Measurements from ENCODE around the gene SPATA17.
"Not testable (repeated sequence)": the region's sequence is repeated elsewhere in the genome, so short reads cannot be mapped to it uniquely, and the experiment has no call there.

SPATA17 gene

DNA sequence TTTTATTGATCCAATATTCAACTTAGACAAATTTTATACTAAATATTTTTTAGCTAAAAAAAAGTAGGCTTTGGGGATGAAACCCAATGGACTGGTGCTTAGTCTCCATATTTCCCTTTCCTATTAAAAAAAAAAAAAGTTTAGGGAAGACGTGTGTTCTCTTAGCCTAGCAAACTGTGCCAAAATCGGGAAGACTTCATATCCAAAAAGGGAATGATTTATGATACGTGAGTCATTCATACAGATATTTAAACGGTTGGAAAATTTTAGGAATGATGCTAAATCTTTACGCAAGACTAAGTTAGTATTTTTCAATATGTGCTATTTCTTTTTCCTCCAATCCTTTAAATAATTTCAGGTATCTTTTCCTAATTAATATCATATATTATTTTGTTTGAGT lies 50.7 kb downstream of the SPATA17 start:
- DNase-seq, result no peak

DNA sequence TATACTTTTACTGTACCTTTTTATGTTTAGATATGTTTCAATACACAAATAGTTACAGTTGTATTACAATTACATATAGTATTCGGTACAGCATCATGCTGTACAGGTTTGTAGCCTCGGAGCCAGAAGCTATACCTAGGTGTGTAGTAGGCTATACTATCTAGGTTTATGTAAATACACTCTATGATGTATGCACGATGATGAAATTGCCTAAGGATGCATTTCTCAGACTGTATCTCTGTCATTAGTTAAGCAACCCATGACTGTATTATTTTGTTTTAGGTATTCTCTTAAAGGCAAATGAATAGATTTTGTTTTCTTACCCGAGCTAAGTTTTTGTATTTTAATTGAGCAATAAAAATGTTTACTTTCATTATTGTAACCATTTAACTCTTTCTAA lies 56.4 kb downstream of the SPATA17 start:
- DNase-seq, result no peak

DNA sequence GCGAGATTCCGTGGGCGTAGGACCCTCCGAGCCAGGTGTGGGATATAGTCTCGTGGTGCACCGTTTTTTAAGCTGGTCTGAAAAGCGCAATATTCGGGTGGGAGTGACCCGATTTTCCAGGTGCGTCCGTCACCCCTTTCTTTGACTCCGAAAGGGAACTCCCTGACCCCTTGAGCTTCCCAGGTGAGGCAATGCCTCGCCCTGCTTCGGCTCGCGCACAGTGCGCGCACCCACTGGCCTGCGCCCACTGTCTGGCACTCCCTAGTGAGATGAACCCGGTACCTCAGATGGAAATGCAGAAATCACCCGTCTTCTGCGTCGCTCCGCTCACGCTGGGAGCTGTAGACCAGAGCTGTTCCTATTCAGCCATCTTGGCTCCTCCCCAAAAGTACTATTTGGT lies 65.0 kb downstream of the SPATA17 start:
- DNase-seq, result not testable (repeated sequence)

DNA sequence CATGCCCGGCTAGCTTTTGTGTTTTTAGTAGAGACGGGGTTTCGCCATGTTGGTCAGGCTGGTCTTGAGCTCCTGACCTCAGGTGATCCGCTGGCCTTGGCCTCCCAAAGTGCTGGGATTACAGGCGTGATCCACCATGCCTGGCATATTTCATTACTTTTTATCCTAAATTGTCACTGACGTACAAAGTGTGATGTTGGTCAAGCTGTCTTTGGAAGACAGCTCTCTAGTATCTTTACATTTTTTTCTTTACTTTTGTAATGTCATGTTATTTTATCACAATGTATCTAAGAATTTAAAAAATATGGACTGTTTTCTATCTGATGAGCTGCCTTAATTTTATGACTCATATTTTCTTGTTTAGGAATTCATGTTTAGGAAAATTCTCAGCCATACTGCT lies 72.2 kb downstream of the SPATA17 start:
- no peak for DNase-seq

DNA sequence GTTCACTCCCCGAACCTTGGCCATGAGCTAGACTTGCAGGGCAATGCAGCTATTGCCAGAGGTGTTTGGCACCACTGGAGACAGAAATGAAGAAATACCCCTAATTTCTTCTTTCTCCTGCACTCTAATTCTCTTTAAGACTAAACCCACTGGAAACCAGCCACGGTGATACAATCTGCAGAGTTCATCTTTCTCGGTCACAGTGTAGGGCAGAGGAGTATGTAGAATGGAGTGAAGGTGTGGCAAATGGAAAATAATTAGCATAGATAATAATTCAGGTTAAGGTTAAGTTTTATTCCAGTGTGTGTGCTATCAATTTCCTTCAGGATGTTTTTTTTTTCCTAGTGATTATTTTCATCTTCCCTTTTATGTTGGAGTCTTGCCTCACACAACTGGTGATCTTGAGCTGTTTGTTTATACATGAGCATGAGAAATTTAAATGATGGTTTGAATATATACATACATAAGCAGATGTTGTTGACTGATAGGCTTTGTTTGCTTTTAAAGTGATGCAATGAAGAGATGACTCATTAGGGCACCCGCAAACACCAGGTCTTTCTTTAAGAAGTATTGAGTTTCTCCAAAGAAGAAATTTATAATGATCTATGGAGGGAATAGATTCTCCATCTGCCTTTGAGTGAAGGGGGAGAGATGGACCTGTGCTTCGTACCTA lies 81.9 kb downstream of the SPATA17 start:
- DNase-seq, result no peak

DNA sequence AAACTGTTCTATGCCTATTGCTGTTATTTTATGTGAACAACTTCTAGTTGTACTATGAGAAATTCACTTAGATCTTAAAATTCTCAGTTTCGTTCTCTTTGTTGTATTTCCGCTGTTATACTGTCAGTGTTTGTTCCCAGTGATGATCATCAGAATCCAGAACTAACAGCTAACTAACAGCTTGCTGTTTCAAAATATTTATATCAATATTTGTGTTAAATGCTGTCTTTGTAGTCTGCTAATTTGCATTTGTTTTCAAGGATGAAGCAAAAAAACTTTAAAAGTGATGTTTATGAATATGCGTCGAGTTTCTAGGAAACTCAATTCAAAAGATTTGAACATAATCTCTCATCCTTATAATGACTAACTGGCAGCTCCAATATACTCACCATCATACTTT lies 84.5 kb downstream of the SPATA17 start:
- DNase-seq, result no peak

DNA sequence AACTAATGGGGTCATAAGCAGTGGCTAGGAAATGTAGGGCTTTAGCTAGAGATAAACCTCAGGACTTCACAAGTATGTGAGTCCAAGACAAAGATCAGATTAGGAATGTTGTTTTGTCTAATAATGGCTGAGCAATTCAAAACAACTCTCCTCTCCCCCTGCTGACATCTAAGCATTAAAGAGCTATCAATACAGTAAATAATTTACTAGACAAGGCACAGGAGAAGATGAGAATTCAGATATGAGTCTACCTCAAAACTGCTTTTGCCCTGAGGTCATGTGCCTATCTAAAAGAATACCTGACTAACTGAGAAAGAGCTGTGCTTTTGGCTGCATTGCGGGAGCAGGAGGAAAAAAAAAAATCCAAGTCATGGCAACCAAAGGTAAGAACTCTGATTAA lies 86.8 kb downstream of the SPATA17 start:
- no peak for DNase-seq

DNA sequence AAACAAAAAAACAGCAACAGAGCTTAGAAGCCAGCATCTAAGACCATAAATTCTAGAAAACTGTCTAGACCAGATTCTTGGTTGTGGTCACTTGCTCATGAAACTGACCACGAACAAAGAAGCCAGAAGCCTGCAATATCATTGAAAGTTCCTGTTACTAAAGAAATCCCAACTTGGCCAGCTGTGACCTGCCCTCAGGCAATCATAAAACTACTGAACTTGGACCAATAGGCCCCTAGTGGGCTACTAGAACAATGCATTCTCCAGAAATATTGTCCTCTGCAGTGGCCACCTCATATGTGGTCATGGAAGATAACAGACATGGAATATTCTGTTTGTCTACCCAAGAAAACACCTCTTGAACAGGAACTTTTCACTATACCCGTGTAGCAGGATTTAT lies 87.7 kb downstream of the SPATA17 start:
- DNase-seq, result no peak

DNA sequence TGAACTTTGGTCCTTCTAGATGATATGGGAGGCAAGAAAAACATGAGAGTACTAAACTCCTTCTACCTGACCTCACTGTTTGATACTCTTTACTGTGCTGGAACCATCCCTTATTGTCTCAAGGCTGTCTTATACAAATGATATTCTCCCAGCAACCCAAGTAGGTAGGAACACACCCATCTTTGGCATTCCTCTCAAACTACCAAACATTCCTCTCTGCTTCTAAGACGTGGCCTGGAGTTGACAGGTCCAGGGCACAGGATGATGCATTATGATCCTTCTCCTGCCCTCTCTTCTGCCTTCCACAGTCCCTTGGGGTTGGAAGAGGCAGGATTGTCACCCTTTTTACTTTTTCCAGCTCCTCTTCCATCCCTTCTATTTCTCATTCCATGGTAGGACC lies 90.5 kb downstream of the SPATA17 start:
- no peak for DNase-seq

DNA sequence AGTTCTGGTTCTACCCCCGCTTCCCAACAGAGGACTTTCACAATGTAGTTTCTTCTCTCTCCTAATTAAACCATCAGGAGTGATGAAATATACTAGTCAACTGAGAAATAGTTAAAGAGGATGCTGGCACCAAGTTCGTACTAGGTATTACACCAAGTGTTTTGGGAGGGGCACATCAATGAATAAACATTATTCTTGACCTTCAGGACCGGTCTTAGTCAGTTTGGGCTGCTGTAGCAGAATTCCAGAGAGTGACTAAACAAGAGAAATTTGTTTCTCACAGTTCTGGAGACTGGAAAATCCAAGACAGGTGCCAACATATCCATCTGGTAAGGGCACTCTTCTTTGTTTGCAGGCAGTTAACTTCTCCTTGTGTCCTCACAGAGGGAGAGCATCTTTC lies 103.8 kb downstream of the SPATA17 start:
- DNase-seq, result no peak

DNA sequence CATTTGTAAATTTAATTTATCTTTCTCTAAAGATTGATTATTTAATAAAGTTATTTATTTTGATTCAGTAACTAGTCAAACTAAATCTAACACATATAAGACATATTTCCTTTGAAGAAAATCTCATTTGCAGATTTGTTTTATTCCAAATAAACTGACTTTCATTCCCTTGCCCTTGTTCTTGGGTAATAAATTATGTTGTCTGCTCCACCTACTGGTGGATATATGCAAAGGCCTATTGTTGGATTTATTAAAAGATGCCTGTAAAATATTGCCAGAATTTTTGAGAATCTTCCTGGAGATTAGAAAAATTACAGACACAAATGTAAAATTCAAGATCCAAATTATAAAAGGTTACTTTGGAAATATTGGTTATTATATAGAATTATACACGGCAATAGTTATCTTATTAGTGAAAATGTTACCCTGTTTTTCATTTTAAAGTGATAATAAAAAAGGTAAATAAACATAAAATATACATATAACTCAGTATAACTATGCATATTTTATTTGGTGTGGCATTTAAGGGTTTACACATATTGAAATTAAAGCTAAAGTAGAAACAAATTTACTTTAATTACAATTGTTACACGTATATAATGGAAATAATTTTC lies 116.1 kb downstream of the SPATA17 start:
- DNase-seq, result peak; percentile 30

DNA sequence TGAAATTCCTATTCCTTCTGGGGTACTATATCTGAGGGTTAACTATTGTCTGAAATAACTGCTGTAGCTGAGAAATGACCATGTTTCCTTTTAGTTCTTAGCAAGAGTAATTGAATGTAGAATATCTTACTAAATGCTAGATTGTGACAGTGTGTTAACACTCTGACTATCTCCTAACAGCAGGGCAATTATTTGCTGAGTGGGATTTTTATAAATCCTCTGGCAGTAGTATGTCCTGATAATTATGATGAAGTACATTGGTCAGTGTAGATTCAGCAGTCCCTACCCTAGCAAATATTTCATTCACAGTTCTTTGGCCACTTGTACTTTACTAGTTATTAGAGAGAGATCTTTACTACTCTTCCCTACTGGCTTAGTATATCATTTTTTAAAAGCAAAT lies 138.6 kb downstream of the SPATA17 start:
- DNase-seq, result no peak

DNA sequence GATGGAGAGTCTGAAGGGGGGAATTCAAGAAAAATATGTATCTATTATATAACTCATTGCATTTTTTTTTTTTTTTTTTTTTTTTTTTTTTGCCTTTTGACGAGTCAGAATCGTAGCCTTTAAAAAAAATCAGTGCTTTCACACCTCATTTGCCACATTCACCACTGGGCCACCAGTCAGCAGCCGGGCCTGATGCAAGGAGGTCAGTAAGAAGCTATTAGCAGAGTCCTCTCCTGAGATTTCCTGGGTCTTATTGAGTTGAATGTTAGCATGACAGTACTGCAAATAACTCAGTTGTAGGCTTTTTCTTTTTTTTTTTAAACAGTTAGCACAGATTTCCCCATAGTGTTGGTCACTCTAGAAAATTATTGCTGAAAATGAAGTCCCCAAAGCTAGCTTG lies 139.8 kb downstream of the SPATA17 start:
- no peak for DNase-seq

DNA sequence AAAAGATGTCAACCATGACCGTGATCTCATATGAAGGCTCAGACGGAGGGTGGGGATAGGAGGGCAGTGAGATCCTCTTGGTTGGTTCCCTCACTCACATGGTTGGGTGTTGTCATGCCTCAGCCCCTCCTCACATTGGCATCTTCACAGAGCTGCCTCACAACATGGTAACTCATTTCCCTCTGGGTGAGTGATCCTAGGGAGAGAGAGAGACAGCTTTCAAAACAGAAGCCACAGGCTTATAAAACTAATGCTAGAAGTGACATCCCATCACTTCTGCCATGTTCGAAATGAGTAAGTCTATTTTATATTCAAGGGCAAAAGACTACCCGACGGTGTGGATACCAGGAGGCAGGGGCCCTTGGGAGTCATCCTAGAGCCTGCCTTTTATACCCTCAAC lies 145.5 kb downstream of the SPATA17 start:
- DNase-seq, result no peak

DNA sequence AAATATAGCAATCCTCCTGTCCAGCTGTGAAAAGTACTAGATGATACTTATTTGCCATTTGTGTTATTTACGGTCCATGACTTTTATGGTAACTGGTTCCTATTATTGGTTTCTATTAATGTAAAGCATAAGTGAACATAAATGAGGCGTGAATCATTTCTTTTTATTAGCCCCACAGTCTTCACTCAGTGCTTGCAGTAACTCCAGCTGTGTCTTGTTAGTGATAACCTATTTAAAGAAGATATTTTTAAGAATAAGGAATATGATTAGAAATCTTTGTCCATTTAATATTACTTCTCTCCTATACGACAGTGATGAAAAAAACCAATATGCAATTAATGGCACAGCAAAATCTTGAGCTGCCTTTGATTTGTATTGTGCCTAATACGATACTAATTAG lies 149.9 kb downstream of the SPATA17 start:
- no peak for DNase-seq

DNA sequence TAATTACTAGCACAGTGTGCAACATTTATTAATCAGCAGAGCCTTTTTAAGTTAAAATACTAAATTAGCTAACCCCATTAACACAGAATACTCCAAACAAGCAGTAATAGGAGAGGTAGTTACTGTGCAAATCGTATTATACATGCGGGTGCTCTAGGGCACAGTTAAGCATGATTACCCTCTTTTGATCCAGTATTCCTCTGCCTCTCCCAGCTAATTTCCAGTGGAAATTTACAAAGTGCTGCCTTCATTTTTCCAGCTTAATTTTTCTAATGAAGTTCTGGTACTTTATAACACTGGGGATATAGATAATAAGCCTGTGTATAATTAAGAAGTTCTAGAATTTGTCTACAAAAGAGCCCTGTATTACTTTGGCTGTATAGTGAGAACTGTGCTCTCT lies 159.9 kb downstream of the SPATA17 start:
- no peak for DNase-seq

DNA sequence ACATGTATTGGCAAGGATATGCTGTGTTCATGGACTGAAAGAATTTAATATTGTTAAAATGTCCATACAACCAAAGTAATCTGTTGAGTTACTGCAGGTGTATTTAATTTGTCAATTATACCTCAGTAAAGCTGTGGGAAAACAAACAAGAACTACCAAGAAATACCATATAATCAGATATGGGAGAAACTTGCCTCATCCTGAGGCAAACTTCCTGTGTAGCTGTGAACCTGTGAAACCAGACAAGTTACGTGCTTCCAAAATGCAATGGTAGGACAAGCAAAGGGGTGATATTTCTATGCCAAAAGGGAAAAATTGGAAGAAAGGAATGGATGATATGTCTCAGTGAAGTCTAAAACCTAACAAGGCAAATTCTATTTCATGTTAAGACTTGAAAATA lies 174.6 kb downstream of the SPATA17 start:
- DNase-seq, result no peak

DNA sequence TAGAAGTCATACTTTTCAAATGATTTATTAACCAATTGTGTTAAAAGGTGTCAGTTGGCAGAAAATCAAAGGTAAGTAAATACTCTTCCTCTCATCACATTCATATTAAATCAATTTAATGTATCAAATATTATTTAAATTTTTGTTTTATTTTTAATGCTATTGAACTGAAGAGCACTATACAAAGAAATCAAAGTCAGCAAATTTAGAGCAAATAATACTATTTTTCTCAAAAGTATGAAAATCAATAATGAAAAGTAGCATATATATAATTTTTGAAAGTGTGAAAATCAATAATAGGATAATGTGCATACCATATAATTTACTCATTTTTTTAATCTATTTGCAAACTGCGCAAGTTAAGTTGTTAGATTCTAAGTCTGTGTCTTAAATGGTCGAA lies 181.0 kb downstream of the SPATA17 start:
- DNase-seq, result no peak

DNA sequence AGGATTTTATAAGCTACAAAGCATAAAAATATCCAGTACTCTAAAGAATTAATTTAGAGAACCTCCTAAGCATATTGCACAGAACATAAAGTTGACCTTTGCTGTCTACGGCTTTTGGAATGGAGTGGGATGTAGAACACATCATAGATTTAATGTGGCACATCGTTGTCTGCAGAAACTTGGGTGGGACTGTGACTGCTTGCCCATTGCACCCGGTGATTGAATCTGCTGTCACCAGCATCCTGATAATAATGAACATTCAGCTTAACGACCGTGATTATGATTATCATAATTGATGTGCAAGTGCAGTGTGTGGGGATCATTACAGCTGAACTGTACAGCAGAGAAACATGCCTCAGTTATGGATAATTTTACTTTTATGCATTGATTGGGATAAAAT lies 181.9 kb downstream of the SPATA17 start:
- DNase-seq, result no peak

DNA sequence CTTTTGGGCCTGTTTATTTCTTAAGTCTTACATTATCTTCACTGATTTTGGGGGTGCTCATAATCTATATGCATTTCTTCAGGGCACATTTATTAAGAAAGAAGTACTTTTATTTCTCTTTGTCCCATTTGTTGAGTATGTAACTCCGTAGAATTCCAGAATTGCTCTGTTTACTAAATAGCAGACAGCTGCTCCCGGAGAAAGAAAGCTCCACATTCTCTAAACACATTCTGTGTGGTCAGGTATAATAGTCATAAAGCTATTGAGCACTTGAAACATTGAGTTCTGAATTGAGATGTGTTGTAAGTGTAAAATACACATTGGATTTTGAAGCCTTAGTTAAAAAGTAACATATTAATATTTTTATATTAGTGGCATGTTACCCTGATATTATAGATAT lies 206.5 kb downstream of the SPATA17 start:
- DNase-seq, result no peak

DNA sequence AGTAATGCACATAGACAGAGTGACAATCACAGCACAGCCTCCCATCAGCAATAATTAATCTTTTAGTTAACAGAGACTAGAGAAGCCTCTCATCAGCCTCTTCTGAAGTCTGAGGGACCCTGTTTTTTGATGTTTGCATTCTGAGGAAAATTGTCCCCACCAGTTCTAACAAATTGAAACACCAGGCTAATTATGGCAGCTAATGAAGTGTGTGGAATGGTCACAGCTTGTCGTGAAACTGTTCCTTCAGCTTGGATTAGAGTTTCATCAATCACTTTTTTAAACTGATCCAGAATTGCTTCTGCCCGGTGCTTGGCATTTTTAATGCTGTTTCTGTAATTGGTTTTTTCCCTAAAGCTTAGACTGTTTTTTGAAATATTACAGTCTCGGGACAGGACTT lies 208.0 kb downstream of the SPATA17 start:
- DNase-seq, result no peak

DNA sequence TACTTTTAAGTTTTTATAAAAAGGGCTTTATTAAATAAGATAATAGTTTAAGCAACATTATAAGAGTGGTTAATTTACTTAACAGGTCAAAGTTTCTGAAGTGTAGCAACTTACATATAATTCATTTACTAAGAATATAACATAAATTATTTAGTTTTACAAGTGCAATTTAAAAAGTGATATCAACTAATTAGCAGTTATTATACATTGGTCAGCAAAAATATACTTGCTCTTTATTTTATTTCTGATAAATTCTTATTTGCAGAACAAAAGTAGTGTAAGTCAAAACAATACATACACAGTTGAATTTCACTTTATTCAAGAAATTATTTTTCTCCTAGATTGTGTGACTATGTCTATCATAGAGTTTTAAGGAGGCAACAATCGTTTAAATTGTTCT lies 215.6 kb downstream of the SPATA17 start:
- no peak for DNase-seq

DNA sequence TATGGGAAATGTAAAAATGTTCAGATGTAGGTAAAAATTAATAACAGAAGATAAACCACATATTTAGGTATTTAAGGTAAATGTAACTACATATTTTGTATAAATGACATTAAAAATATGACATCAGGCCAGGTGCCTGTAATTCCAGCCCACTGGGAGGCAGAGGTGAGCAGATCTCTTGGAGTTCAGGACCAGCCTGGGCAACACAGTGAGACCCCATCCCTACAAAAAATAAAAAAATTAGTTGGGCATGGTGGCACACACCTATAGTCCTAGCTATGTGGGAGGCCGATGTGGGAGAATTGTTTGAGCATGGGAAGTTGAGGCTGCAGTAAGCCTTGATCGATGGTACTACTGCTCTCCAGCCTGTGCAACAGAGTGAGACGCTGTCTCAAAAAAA lies 216.5 kb downstream of the SPATA17 start:
- DNase-seq, result no peak

DNA sequence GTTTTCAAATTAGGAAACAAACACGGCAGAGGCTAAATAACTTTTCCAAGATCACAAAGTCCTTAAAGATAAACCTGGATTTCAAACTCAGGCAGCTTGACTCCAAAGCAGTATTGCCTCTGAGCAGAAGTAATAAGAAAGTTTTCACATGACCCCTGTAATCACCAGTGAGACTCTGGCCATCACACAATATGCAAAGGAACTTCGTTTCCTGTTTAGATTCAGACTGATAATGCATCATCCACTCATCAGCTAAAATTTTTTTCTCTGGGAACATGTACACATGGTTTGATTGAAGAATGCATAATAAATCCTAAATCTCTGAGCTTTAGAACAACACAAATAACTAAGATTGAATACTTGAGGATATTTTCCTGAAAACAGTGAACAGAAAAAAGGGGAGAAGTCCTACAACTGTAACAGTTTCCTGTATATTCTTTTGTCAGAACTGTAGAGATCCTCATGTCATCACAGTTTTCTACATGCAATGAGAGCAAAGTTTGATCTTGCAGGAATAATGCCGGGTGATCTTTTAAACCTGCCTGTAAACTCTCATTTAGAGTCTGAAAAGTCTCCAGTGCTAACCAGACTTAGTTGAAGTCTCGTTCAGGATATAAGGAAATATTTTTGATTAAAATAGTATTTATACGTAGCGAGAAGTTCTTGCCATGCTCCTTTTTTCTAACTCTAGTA lies 225.3 kb downstream of the SPATA17 start:
- no peak for DNase-seq

DNA sequence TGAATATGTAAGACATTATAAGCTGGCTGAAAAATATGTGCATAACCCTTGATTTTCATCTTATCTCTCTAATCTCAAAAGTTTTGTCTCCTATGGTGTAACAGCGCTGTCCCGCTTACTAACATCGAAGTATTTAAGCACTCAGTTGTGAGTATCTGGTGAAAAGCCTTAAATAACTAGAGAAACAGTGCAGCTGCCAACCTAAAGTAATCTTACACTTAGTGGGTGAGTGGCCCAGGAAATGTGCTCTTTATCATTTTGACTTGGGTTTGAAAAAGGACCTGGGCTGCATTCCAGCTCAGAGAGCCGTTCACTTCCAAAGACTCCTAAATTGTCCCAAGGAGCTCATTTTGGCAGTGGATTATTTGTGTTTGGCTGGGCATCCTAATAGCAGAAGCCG lies 225.9 kb downstream of the SPATA17 start:
- no peak for DNase-seq
